ENCODE results near the gene SCO1. TPM values are rescaled to one million over a fixed set of nuclear protein-coding genes. Genes with fewer than 3 reads are reported as not detected.

The SCO1 gene
- total RNA-seq, 4 donors from 2014 or later, result 19.1 to 53.5 (median 34.6) TPM

GRCh38 chr17:10681866-10682446 lies 15.4 kb downstream of the SCO1 start:
- H3K27ac ChIP-seq, result peak overlapping the region; percentile 3 to 33 (median 26)

GRCh38 chr17:10674704-10675103 lies 22.6 kb downstream of the SCO1 start:
- in situ Hi-C loops (cut with MboI; ENCODE audit: low pct_ligation_motif_present in 1 of 4, low pct_unique_long_range_greater_than_20kb in 1 of 4, low sequenced_read_pairs in 3 of 4), result loop anchor here in 1 of 4 donors (25.0 kb wide), 1 partner anchor 112 kb away; no protein-coding TSS in a partner anchor
- no peaks in the 10 kb centered on the region for H3K9me3 ChIP-seq
- WGBS, 2 donors (ENCODE audit: low coverage in 1 of 2), result 98 to 100% methylated on average over 2 to 4 of the region's 4 CpGs

More at GRCh38 chr17:10681866-10682446, 15.4 kb downstream of the SCO1 start:
- Histone ChIP-seq H3K27me3 (no peaks in the 10 kb centered on the region), H3K9me3 (no peaks in the 10 kb centered on the region), H3K4me3 (no peak overlapping the region), H3K36me3 (peaks cover 0 to 48% (median 20%) of the 10 kb centered on the region in 4 donors), H3K4me1 (peaks cover 0 to 3% (median 0%) of the 10 kb centered on the region in 4 donors)
- in situ Hi-C loops (cut with MboI; ENCODE audit: low pct_ligation_motif_present in 1 of 4, low pct_unique_long_range_greater_than_20kb in 1 of 4, low sequenced_read_pairs in 3 of 4) (no loop called here), intact Hi-C loops (cut with DNase I; ENCODE audit: low total_unique reads) (no loop called here)
- WGBS, 2 donors (ENCODE audit: low coverage in 1 of 2), result 75 to 84% methylated on average over 6 to 7 of the region's 7 CpGs
- no peak for DNase-seq
- TF ChIP-seq CTCF (IDR thresholded peaks at IDR 0.05), result no peak
- TF ChIP-seq EP300 (IDR thresholded peaks at IDR 0.05; ENCODE audit: low read depth), result no peak
- no peak for TF ChIP-seq POLR2A (IDR thresholded peaks at IDR 0.05)
- no peak for TF ChIP-seq POLR2AphosphoS5 (IDR thresholded peaks at IDR 0.05)

GRCh38 chr17:10673312-10673711 lies 24.0 kb downstream of the SCO1 start:
- peaks cover 0 to 16% (median 5%) of the 10 kb centered on the region in 4 donors for H3K36me3 ChIP-seq
- no peak for TF ChIP-seq POLR2AphosphoS5 (IDR thresholded peaks at IDR 0.05)
- TF ChIP-seq CTCF (IDR thresholded peaks at IDR 0.05), result no peak
- no peak for TF ChIP-seq POLR2A (IDR thresholded peaks at IDR 0.05)
- no peak for TF ChIP-seq EP300 (IDR thresholded peaks at IDR 0.05; ENCODE audit: low read depth)
- intact Hi-C loops (cut with DNase I; ENCODE audit: low total_unique reads), result no loop called here
- H3K4me1 ChIP-seq, result no peaks in the 10 kb centered on the region
- H3K27me3 ChIP-seq, result no peaks in the 10 kb centered on the region
- H3K27ac ChIP-seq, result peak overlapping the region in 1 of 4 donors; percentile 38
- in situ Hi-C loops (cut with MboI; ENCODE audit: low pct_ligation_motif_present in 1 of 4, low pct_unique_long_range_greater_than_20kb in 1 of 4, low sequenced_read_pairs in 3 of 4), result loop anchor here in 1 of 4 donors (25.0 kb wide), 1 partner anchor 111 kb away; no protein-coding TSS in a partner anchor
- 93 to 95% methylated on average over 8 to 12 of the region's 12 CpGs for WGBS, 2 donors (ENCODE audit: low coverage in 1 of 2)
- H3K9me3 ChIP-seq, result no peaks in the 10 kb centered on the region
- no peak for DNase-seq
- H3K4me3 ChIP-seq, result no peak overlapping the region

More at GRCh38 chr17:10674704-10675103, 22.6 kb downstream of the SCO1 start:
- Histone ChIP-seq H3K4me3 (no peak overlapping the region), H3K27ac (no peak overlapping the region), H3K27me3 (no peaks in the 10 kb centered on the region), H3K36me3 (peaks cover 0 to 22% (median 8%) of the 10 kb centered on the region in 4 donors), H3K4me1 (no peaks in the 10 kb centered on the region)
- no peak for TF ChIP-seq POLR2A (IDR thresholded peaks at IDR 0.05)
- TF ChIP-seq POLR2AphosphoS5 (IDR thresholded peaks at IDR 0.05), result no peak
- no peak for TF ChIP-seq EP300 (IDR thresholded peaks at IDR 0.05; ENCODE audit: low read depth)
- TF ChIP-seq CTCF (IDR thresholded peaks at IDR 0.05), result no peak
- intact Hi-C loops (cut with DNase I; ENCODE audit: low total_unique reads), result no loop called here
- no peak for DNase-seq

GRCh38 chr17:10668775-10669174 lies 28.6 kb downstream of the SCO1 start:
- Histone ChIP-seq H3K4me3 (no peak overlapping the region), H3K27me3 (no peaks in the 10 kb centered on the region), H3K9me3 (no peaks in the 10 kb centered on the region), H3K36me3 (no peaks in the 10 kb centered on the region), H3K4me1 (no peaks in the 10 kb centered on the region), H3K27ac (no peak overlapping the region)
- in situ Hi-C loops (cut with MboI; ENCODE audit: low pct_ligation_motif_present in 1 of 4, low pct_unique_long_range_greater_than_20kb in 1 of 4, low sequenced_read_pairs in 3 of 4) (loop anchor here in 1 of 4 donors (25.0 kb wide), 1 partner anchor 106 kb away; no protein-coding TSS in a partner anchor), intact Hi-C loops (cut with DNase I; ENCODE audit: low total_unique reads) (no loop called here)
- WGBS, 2 donors (ENCODE audit: low coverage in 1 of 2), result 83 to 89% methylated on average over 1 of the region's 1 CpG
- DNase-seq, result no peak
- no peak for TF ChIP-seq POLR2AphosphoS5 (IDR thresholded peaks at IDR 0.05)
- TF ChIP-seq EP300 (IDR thresholded peaks at IDR 0.05; ENCODE audit: low read depth), result no peak
- no peak for TF ChIP-seq CTCF (IDR thresholded peaks at IDR 0.05)
- no peak for TF ChIP-seq POLR2A (IDR thresholded peaks at IDR 0.05)

Measured in transverse colon (tissue), 4 donors.